Bronchial epithelial cell (primary cell): Measurements from ENCODE around the gene AGBL3. TPM values are rescaled to one million over a fixed set of nuclear protein-coding genes. Genes with fewer than 3 reads are reported as not detected.
"Not testable (repeated sequence)": the region's sequence is repeated elsewhere in the genome, so short reads cannot be mapped to it uniquely, and the experiment has no call there.

ENCODE experiments used
- DNase-seq: peaks from one replicate; pipeline ENCODE4 v3.0.0-alpha.2; 2010; ENCODE audit warnings: low read depth
- FAIRE-seq: peaks from 2 replicates; lab custom pipeline; 2011; peaks lifted over from hg19 to GRCh38; lab: Jason Lieb, UNC
- H3K27me3 ChIP-seq: 2 replicates; pipeline ENCODE4 v1.5.1; 2011; ENCODE audit warnings: low read length; ENCODE audit not compliant: control insufficient read depth, insufficient read depth
- H3K36me3 ChIP-seq: 2 replicates; pipeline ENCODE4 v1.5.1; 2011; ENCODE audit warnings: low read length; ENCODE audit not compliant: control insufficient read depth, insufficient read depth
- H3K4me3 ChIP-seq: 2 replicates; pipeline ENCODE4 v1.5.1; 2011; ENCODE audit warnings: mild to moderate bottlenecking, low read depth, low read length, control low read depth
- CTCF ChIP-seq: IDR thresholded peaks from 2 replicates; pipeline ENCODE4 v1.5.1; 2011; ENCODE audit warnings: mild to moderate bottlenecking, moderate library complexity, low read length, control low read depth, inconsistent platforms; ENCODE audit not compliant: insufficient read depth, severe bottlenecking
- total RNA-seq: library from RNA; depleted of rRNA; stranded (reverse); fragments of >200 nt; gene quantifications from 2 replicates; pipeline ENCODE4 v1.2.1, GENCODE V29; 2014

Gene AGBL3
- total RNA-seq, 1 donor from 2014 or later, result 1.8 TPM

- H3K27me3 ChIP-seq, result no peaks in the 10 kb centered on the region
- no peak overlapping the region for H3K4me3 ChIP-seq
- no peaks in the 10 kb centered on the region for H3K36me3 ChIP-seq
- no peak for TF ChIP-seq CTCF
- DNase-seq (no peak), FAIRE-seq (no peak)
Observed at GRCh38 chr7:134999136-134999535, 12.8 kb downstream of the AGBL3 start.

GRCh38 chr7:135001390-135002165, 15.3 kb downstream of the AGBL3 start:
- DNase-seq, result no peak
- no peaks in the 10 kb centered on the region for H3K27me3 ChIP-seq
- TF ChIP-seq CTCF, result no peak
- H3K36me3 ChIP-seq, result no peaks in the 10 kb centered on the region
- no peak overlapping the region for H3K4me3 ChIP-seq
- FAIRE-seq, result no peak

DNA sequence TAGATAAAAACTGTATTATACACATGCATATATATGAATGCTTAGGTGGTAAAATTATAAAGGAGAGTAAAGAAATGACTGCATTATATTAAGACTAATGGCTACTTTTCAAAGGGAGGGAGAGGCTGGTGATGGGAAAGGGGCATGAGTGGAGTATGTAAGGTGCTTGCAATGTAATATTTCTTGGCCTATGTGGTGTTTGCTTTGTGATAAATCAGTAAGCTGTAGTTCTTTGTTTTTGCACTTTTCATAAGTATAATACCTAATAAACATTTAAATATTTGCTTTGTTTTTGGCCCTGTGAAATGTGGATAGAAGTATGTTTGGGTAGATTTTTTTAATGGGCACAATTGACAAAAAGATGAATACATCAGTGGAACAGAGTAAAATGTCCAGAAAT, 25.9 kb downstream of the AGBL3 start:
- Histone ChIP-seq H3K27me3 (no peaks in the 10 kb centered on the region), H3K4me3 (no peak overlapping the region), H3K36me3 (no peaks in the 10 kb centered on the region)
- no peak for TF ChIP-seq CTCF
- DNase-seq (no peak), FAIRE-seq (no peak)

GRCh38 chr7:135023622-135024021, 37.3 kb downstream of the AGBL3 start:
- no peaks in the 10 kb centered on the region for H3K36me3 ChIP-seq
- no peak for DNase-seq
- no peaks in the 10 kb centered on the region for H3K27me3 ChIP-seq
- no peak for TF ChIP-seq CTCF
- H3K4me3 ChIP-seq, result no peak overlapping the region
- FAIRE-seq, result no peak

- Histone ChIP-seq H3K4me3 (no peak overlapping the region), H3K27me3 (no peaks in the 10 kb centered on the region), H3K36me3 (no peaks in the 10 kb centered on the region)
- no peak for DNase-seq
- no peak for FAIRE-seq
- no peak for TF ChIP-seq CTCF
Observed at GRCh38 chr7:135035252-135035651, 48.9 kb downstream of the AGBL3 start.

DNA sequence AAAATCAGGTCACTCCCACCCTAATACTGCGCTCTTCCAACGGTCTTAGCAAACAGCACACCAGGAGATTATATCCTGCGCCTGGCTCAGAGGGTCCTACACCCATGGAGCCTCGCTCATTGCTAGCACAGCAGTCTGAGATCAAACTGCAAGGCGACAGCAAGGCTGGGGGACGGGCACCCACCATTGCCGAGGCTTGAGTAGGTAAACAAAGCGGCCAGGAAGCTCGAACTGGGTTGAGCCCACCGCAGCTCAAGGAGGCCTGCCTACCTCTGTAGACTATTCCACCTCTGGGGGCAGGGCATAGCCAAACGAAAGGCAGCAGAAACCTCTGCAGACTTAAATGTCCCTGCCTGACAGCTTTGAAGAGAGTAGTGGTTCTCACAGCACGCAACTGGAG, 80.7 kb downstream of the AGBL3 start:
- H3K4me3 ChIP-seq, H3K36me3 ChIP-seq, DNase-seq, H3K27me3 ChIP-seq, FAIRE-seq: not testable (repeated sequence)
